Renal cortex interstitium (tissue), 15 donors: ENCODE data around the gene EEF2KMT. TPM values are rescaled to one million over a fixed set of nuclear protein-coding genes. Genes with fewer than 3 reads are reported as not detected.
"Not testable (repeated sequence)": the region's sequence is repeated elsewhere in the genome, so short reads cannot be mapped to it uniquely, and the experiment has no call there.

Source experiments
- DNase-seq, 11 donors: peaks; one replicate each; pipeline ENCODE4 v3.0.0-alpha.2; 2013; ENCODE audit warnings: low read depth in 9 of 11, low spot score in 4 of 11; ENCODE audit errors: extremely low read depth in 1 of 11
- long read RNA-seq, 16 experiments: transcript quantifications; one replicate each; lab custom pipeline, GENCODE V29; 2026
- polyA plus RNA-seq, 3 donors: library from polyadenylated mRNA; unstranded; fragments of 120-200 nt; gene quantifications; one replicate each; pipeline ENCODE4 v1.2.1, GENCODE V29; 2013; ENCODE audit not compliant: insufficient read length in 3 of 3

EEF2KMT gene
- 10 to 100 TPM; 11.1 to 14.4 (median 13.7) TPM for polyA plus RNA-seq
- long read RNA-seq, donor 1, partial matches to known transcripts, result 0 of 2 reads
- long read RNA-seq, donor 1, other reads (novel, unspliced or antisense), result 0 of 2 reads
- long read RNA-seq, donor 2, partial matches to known transcripts, result 0 of 5 reads
- long read RNA-seq, donor 2, other reads (novel, unspliced or antisense), result 0 of 5 reads
- long read RNA-seq, donor 3, partial matches to known transcripts, result 19 of 25 reads
- long read RNA-seq, donor 3, other reads (novel, unspliced or antisense), result 0 of 25 reads
- long read RNA-seq, donor 4, transcript EEF2KMT-201 (8 exons, 2,390 nt), result major isoform, 6 of 6 reads
- long read RNA-seq, donor 4, partial matches to known transcripts, result 0 of 6 reads
- long read RNA-seq, donor 4, other reads (novel, unspliced or antisense), result 0 of 6 reads
- long read RNA-seq, donor 5, result 0 reads
- long read RNA-seq, donor 6, partial matches to known transcripts, result 0 of 2 reads
- long read RNA-seq, donor 6, other reads (novel, unspliced or antisense), result 0 of 2 reads
- long read RNA-seq, donor 7, partial matches to known transcripts, result 0 of 4 reads
- long read RNA-seq, donor 7, other reads (novel, unspliced or antisense), result 0 of 4 reads
- long read RNA-seq, donor 8, result 0 reads
- long read RNA-seq, donor 9, partial matches to known transcripts, result 0 of 3 reads
- long read RNA-seq, donor 9, other reads (novel, unspliced or antisense), result 0 of 3 reads
- long read RNA-seq, donor 10, partial matches to known transcripts, result 0 of 4 reads
- long read RNA-seq, donor 10, other reads (novel, unspliced or antisense), result 0 of 4 reads
- long read RNA-seq, donor 11, partial matches to known transcripts, result 0 of 2 reads
- long read RNA-seq, donor 11, other reads (novel, unspliced or antisense), result 0 of 2 reads
- long read RNA-seq, donor 12, partial matches to known transcripts, result 0 of 1 reads
- long read RNA-seq, donor 12, other reads (novel, unspliced or antisense), result 0 of 1 reads
- long read RNA-seq, donor 13, result 0 reads
- long read RNA-seq, donor 14, partial matches to known transcripts, result 0 of 13 reads
- long read RNA-seq, donor 14, other reads (novel, unspliced or antisense), result 11 of 13 reads
- long read RNA-seq, donor 15, result 0 reads
- long read RNA-seq, donor 16, transcript EEF2KMT-201 (8 exons, 2,390 nt), result major isoform, 6 of 10 reads
- long read RNA-seq, donor 16, partial matches to known transcripts, result 0 of 10 reads
- long read RNA-seq, donor 16, other reads (novel, unspliced or antisense), result 0 of 10 reads

DNA sequence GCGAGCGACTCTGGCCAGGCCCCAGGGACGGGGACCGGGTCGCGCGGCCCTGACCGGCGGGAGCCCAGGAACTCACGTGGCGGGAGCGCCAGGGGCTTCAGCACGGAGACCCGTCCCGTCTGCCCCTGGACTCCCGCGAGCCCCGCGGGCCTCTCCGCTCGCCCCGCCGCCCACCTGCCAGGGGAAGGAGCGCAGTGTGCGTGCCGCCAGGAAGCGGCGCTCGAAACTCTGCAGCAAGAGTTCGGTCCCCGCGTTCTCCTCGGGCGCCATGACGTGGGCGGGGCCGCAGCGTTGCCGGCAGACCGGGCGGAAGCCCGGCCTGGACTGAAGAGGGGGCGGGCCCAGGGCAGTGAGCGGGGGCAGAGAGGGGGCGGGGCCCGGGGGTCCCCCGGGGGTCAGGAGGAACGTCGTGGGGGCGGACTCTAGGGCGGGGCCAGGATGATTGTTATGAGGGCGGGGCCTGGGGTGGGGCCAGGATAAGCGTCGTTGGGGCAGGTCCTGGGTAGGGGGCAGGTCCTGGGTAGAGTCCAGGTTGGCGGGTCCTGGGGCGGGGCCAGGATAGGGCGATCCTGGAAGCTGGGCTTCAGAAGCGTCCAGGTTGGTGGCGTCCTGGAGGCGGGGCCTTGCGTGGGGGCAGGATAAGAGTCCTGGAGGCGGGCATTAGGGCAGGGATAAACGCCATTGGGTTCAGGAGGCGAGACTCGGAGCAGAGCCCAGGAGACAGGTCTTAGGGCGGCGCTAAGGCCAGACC, at the start of gene EEF2KMT:
TSS of gene EEF2KMT (minus strand) at position 326 of the 751 bp plus-strand sequence. CDS start at position 270, 56 bp downstream.
- peak; percentile 87 to 98 (median 95) for DNase-seq

DNA sequence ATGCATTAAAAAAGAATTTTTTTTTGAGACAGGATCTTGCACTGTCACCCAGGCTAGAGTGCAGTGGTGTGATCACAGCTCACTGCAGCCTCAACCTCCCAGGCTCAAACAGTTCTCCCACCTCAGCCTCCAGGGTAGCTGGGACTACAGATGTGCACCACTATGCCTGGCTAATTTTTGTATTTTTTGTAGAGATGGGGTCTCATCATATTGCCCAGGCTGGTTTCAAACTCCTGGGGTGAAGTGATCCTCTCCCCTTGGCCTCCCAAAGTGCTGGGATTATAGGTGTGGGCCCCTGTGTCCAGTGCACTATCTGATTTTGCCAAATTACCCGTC, 47.0 kb upstream of the EEF2KMT start:
- not testable (repeated sequence) for DNase-seq

DNA sequence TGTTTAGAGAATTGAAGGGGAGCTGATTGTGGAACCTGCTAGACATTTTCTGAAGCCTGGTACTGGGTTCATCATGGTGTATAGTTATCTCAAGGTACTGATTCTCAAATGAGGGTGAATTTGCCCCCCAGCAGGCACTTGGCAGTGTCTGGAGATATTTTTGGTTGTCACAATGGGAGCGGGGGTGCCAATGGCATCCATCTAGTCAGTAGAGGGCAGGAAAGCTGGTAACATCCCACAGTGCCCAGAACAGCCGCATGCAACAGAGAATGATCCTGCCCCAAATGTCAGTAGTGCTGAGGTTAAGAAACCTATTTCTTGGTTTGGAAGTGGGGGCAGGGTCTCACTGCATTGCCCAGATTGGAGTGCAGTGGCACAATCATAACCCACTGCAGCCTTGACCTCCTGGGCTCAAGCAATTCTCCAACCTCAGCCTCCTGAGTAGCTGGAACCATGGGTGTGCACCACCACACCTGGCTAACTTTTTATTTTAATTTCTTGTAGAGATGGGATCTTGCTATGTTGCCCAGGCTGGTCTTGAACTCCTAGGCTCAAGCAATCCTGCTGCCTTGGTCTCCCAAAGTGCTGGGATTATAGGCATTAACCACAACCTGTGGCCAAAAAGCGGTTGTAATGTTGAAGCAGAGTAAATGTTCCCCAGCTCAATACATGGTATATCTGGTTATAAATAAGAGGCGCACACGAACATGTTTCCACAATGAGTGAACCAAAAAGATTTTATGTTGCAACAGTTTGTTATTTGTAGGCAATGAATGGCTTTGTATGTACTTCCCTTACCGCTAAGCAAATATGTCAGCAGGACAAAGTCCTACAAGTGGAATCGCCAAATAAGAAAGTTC, 46.4 kb upstream of the EEF2KMT start:
- no peak for DNase-seq

GRCh38 chr16:5140151-5140550, 42.6 kb upstream of the EEF2KMT start:
- DNase-seq, result not testable (repeated sequence)

GRCh38 chr16:5134739-5135452, 37.3 kb upstream of the EEF2KMT start:
- not testable (repeated sequence) for DNase-seq

DNA sequence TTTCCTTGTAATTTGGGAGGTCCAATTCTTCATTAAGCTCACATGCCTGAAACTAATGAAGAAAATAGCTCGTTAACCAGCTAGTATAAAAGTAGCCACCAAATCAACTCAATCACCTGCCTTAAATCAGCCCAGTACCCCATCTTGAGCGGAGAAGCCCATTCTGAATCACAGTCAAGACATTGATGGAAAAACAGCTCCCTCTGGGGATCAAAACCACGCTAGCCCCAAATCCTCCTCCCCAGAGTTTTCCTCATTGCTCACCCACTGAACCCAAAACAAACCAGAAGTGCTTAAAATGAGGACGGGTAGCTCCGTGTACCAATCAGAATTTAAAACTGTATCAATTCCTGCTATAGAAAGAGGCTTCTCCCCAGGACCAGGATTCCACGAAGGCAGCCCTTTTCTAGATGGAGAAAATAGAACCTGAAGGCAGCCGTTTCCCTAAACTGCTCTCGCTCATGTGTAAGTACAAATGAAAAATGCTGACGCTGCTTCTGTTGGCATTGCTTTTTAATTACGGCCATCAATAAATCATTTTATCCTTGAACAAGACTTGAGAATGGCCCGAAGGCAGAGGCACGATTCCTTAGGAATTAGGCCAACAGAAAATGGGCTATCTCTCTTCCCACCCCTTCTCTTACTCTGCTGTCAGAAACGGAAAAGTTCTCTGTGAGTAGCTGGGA, 35.5 kb upstream of the EEF2KMT start:
- DNase-seq, result not testable (repeated sequence)

DNA sequence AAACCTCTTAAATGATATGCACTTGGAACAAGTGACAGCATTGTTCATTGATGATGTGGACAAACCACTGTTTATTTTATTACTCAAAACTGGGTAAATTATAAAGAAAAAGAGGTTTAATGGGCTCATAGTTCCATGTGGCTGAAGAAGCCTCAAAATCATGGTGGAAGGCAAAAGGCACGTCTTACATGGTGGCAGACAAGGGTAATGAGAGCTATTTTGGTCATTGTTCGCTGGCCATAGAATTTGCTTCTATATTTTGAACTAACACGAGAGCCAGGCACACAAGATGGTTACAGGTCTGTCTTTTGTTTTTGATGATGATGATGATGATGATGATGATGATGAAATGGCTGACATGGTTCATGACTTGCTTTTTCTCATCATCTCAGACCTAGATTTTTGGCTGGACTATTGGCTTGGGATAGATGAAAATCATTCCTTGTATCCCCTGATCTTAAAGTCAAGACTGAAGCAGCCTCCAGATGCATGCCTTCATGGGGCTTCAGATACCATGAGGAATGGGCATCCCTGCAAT, 33.9 kb upstream of the EEF2KMT start:
- DNase-seq, result not testable (repeated sequence)

DNA sequence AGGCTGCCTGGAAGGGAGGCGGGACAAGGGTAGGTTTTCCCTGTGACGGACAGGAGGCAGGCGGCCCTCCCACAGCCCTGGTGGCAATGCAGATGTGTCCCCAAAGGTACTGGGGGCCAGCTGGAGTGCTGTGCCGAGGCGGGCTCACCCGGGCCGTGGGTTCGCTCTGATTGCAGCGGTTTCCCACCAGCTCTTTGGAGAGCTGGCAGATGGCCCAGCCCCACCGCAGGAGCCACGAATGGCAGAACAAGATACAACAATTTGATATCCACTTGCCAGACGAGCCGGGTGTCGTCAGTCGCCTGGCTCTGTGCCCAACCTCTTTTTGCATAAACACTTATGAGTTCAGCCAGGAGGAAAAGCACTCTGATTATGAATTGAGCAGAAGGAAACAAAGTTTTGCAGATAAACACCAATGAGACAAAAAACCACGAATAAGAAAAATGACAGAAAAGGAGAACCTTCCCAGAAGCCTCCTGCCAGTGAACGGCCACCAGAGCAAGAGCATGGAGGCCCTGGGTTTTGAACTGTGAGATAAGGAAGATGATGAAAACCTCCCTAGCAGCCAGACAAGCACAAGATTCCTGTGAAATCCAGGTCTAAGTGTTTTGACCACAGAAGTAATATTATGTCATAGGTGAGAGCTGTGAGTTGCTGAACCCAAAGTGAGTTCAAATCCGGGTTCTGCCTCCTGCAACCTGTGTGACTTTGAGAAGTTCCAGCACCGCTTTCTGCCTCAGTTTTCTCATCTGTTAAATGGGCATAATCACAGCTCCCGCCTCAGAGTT, 19.9 kb upstream of the EEF2KMT start:
- DNase-seq, result not testable (repeated sequence)

DNA sequence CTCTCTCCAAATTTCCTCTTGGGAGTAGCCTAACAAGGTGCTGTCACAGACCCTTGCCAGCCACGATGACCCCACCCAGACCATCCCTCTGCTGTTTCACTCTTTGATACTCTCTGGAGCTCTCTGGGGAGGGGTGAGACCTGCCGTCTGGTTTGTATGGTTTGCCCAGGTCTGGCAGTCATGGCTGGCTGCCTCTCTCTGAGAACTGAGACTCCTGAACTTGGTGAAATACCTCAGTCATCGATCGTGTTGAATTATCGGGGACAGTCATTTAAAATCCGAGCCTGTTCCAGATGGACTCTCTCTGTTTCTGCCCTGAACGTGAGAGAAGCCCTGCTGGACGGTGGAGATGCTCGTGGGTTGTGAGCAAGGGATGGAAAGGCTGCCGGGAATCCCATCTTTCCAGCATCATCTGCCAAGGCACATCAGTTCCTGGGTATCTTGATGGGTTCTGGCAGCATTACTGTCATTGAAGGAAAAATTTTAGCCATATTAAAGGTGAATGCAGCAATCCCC, 19.2 kb upstream of the EEF2KMT start:
- DNase-seq, result not testable (repeated sequence)

GRCh38 chr16:5110933-5111332, 13.3 kb upstream of the EEF2KMT start:
- not testable (repeated sequence) for DNase-seq

DNA sequence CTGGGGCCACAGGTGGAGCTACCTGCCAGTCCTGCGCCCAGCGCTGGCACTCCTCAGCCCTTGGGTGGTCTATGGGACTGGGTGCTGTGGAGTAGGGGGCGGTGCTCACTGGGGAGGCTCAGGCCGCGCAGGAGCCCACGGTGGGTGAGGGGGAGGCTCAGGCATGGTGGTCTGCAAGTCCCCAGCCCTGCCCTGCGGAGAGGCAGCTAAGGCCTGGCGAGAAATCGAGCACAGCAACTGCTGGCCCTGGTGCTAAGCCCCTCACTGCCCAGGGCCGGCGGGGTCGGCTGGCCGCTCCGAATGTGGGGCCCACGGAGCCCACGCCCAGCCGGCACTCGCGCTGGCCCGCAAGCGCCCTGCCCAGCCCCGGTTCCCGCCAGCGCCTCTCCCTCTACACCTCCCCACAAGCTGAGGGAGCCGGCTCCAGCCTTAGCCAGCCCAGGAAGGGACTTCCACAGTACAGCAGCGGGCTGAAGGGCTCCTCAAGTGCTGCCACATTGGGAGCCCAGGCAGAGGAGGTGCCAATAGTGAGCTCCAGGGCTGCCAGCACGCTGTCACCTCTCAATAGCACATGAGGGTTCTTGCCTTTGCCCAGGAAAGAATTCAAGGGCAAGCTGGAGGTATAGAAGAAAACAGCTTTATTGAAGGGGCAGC, 11.0 kb upstream of the EEF2KMT start:
- no peak for DNase-seq

- not testable (repeated sequence) for DNase-seq
Observed at GRCh38 chr16:5105039-5105438, 7.4 kb upstream of the EEF2KMT start.

DNA sequence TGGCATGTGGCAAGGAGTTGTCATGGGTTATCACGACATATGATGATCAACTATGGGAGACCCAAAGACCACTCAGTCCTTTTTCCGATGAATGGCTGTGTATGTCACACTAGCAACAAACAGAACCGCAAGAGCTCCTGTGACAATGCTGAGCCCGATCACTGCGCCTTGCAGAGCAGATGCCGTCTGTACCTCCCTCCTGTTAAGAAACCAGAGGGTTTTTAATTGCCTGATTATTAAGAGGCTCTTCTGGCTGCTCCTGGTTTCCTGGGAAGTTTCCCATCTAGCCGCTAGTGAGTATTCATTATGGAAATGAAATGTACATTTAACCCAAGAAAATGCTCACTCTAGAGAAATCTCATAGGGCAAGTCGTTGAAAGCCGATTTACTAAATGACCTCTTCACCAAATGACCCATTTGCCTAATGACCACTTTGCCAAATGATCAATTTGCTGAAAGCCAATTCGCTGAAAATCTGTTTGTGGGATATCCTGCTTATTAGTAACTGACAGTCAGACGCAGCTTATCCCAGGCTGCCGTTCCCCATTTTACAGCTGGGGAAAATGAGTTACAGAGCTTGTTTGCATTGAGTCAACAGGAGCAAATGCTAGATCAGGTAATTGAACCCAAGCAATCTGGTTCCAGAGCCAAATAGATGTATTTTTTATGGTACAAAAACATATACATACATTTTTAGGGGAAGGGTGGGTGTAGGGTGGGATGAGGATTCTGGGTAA, 5.9 kb upstream of the EEF2KMT start:
- not testable (repeated sequence) for DNase-seq

DNA sequence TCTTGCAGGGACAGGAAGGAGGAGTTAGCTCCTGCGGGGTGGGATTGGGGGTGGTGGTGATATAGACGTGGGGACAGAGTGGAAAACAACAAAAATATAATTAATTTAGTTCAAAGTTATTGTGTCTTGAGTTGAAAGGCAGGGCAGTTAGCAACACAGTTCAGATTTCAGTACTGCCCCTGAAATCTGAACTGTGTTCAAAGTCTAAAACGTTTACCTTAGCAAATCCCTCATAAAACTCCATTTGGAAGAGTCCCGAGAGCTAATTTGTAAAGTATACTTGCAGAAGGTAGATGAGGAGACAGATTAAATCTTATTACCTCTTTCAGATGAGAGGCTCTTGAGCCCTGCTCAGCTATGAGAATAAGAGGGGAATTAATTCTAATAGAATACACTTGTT, 1.6 kb upstream of the EEF2KMT start:
- DNase-seq, result not testable (repeated sequence)
